HEK293 (cell line): ENCODE results near the gene KRT7.

Experiments used
- CTCF ChIA-PET: fragments of 350-600 bp; formaldehyde crosslinking; extraction: SDS; loops from one replicate; lab custom pipeline; 2021; ENCODE audit warnings: antibody characterized with exemption; lab: Yijun Ruan, JAX
- POLR2A ChIA-PET: fragments of 300-600 bp; formaldehyde crosslinking; extraction: SDS; loops from one replicate; lab custom pipeline; 2020; ENCODE audit warnings: antibody characterized with exemption, inconsistent platforms; lab: Yijun Ruan, JAX
- H3K27ac ChIP-seq: fragments of 200-500 bp; sonication (Bioruptor generic); 2 replicates; pipeline ENCODE4 v1.5.1; 2014; ENCODE audit warnings: low read depth, low read length, control low read depth, inconsistent platforms; ENCODE audit errors: extremely low read depth
- H3K36me3 ChIP-seq, 2 experiments: fragments of 200-500 bp in 1 of 2; sonication (Bioruptor generic) in 1 of 2; 1 replicate in 1 of 2; 2 replicates in 1 of 2; pipeline ENCODE4 v1.5.1; 2014 to 2017; ENCODE audit warnings: inconsistent platforms in 2 of 2, low read length in 2 of 2; ENCODE audit not compliant: control insufficient read depth in 2 of 2, insufficient read depth in 1 of 2
- H3K4me1 ChIP-seq: fragments of 200-500 bp; sonication (Bioruptor generic); 2 replicates; pipeline ENCODE4 v1.5.1; 2014; ENCODE audit warnings: mild to moderate bottlenecking, low read length, inconsistent platforms; ENCODE audit not compliant: control insufficient read depth, insufficient read depth
- H3K4me3 ChIP-seq: 2 replicates; pipeline ENCODE4 v1.5.1; 2011; ENCODE audit warnings: low read depth, mild to moderate bottlenecking, control low read depth, low read length, moderate library complexity
- H3K9me3 ChIP-seq: fragments of 200-500 bp; sonication (Bioruptor generic); 2 replicates; pipeline ENCODE4 v1.5.1; 2014; ENCODE audit warnings: low read depth, low read length, inconsistent platforms; ENCODE audit not compliant: control insufficient read depth, insufficient read depth
- BCL11A ChIP-seq: fragments of 450-650 bp; formaldehyde crosslinking; IDR thresholded peaks from 2 replicates; pipeline ENCODE4 v1.5.1; 2016; ENCODE audit warnings: low read depth, missing biosample characterization, missing genetic modification characterization
- CTCF ChIP-seq: fragments of 450-650 bp; formaldehyde crosslinking; IDR thresholded peaks from 2 replicates; pipeline ENCODE4 v1.5.1; 2016; ENCODE audit warnings: missing biosample characterization, missing genetic modification characterization
- GLI2 ChIP-seq: fragments of 450-650 bp; formaldehyde crosslinking; IDR thresholded peaks from 2 replicates; pipeline ENCODE4; 2017; ENCODE audit warnings: missing biosample characterization, missing genetic modification characterization, low read depth, borderline replicate concordance
- GLI4 ChIP-seq: fragments of 450-650 bp; formaldehyde crosslinking; IDR thresholded peaks from 2 replicates; pipeline ENCODE4 v1.5.1; 2016; ENCODE audit warnings: missing biosample characterization, missing genetic modification characterization
- HOXD13 ChIP-seq: sonication (generic); formaldehyde crosslinking; IDR thresholded peaks from 2 replicates; pipeline ENCODE4 v1.8.0; 2022; ENCODE audit warnings: missing genetic modification reagents, borderline replicate concordance
- KLF10 ChIP-seq: fragments of 450-650 bp; IDR thresholded peaks from 2 replicates; pipeline ENCODE4 v1.5.1; 2018; ENCODE audit warnings: missing biosample characterization, mild to moderate bottlenecking, missing genetic modification characterization
- MEIS1 ChIP-seq: sonication (generic); formaldehyde crosslinking; IDR thresholded peaks from 2 replicates; pipeline ENCODE4 v1.8.1; 2022; ENCODE audit warnings: missing genetic modification reagents, mild to moderate bottlenecking, borderline replicate concordance
- RBAK ChIP-seq: fragments of 450-650 bp; formaldehyde crosslinking; IDR thresholded peaks from 2 replicates; pipeline ENCODE4 v1.5.1; 2016; ENCODE audit warnings: missing biosample characterization, missing genetic modification characterization
- SALL2 ChIP-seq: fragments of 450-650 bp; formaldehyde crosslinking; IDR thresholded peaks from 2 replicates; pipeline ENCODE4 v1.5.0; 2017; ENCODE audit warnings: missing biosample characterization, mild to moderate bottlenecking, missing genetic modification characterization, borderline replicate concordance
- SCRT2 ChIP-seq: fragments of 450-650 bp; formaldehyde crosslinking; IDR thresholded peaks from 2 replicates; pipeline ENCODE4 v1.5.1; 2016; ENCODE audit warnings: missing biosample characterization, missing genetic modification characterization
- SP2 ChIP-seq: fragments of 450-650 bp; formaldehyde crosslinking; IDR thresholded peaks from 2 replicates; pipeline ENCODE4 v1.5.1; 2016; ENCODE audit warnings: missing biosample characterization, missing genetic modification characterization
- TRIM28 ChIP-seq: IDR thresholded peaks from 2 replicates; pipeline ENCODE4 v1.6.1; 2011; ENCODE audit warnings: low read length, control low read depth, borderline replicate concordance
- ZNF138 ChIP-seq: fragments of 450-650 bp; formaldehyde crosslinking; IDR thresholded peaks from 2 replicates; pipeline ENCODE4 v1.5.1; 2016; ENCODE audit warnings: missing biosample characterization, missing genetic modification characterization, borderline replicate concordance
- ZNF146 ChIP-seq: fragments of 450-650 bp; formaldehyde crosslinking; IDR thresholded peaks from 2 replicates; pipeline ENCODE4 v1.5.1; 2016; ENCODE audit warnings: missing biosample characterization, missing genetic modification characterization
- ZNF157 ChIP-seq: fragments of 450-650 bp; formaldehyde crosslinking; IDR thresholded peaks from 2 replicates; pipeline ENCODE4 v1.5.1; 2016; ENCODE audit warnings: missing biosample characterization, missing genetic modification characterization
- ZNF211 ChIP-seq: fragments of 450-650 bp; formaldehyde crosslinking; IDR thresholded peaks from 2 replicates; pipeline ENCODE4 v1.5.1; 2016; ENCODE audit warnings: low read depth, missing biosample characterization, missing genetic modification characterization
- ZNF274 ChIP-seq, 2 experiments: fragments of 200-500 bp in 1 of 2; fragments of 450-650 bp in 1 of 2; sonication (Bioruptor generic) in 1 of 2; formaldehyde crosslinking in 1 of 2; IDR thresholded peaks; 2 replicates each; pipeline versions ENCODE4 v1.5.1 to v1.6.1; 2014 to 2016; ENCODE audit warnings: borderline replicate concordance in 1 of 2, inconsistent platforms in 1 of 2, low read length in 1 of 2, missing biosample characterization in 1 of 2, missing genetic modification characterization in 1 of 2
- ZNF350 ChIP-seq: fragments of 450-650 bp; formaldehyde crosslinking; IDR thresholded peaks from 2 replicates; pipeline ENCODE4 v1.5.0; 2017; ENCODE audit warnings: missing biosample characterization, mild to moderate bottlenecking, missing genetic modification characterization
- ZNF391 ChIP-seq: fragments of 450-650 bp; formaldehyde crosslinking; IDR thresholded peaks from 2 replicates; pipeline ENCODE4 v1.5.1; 2016; ENCODE audit warnings: low read depth, missing biosample characterization, missing genetic modification characterization, borderline replicate concordance
- ZNF426 ChIP-seq: fragments of 450-650 bp; formaldehyde crosslinking; IDR thresholded peaks from 2 replicates; pipeline ENCODE4 v1.5.1; 2017; ENCODE audit warnings: missing biosample characterization, missing genetic modification characterization, mild to moderate bottlenecking, inconsistent platforms, moderate library complexity
- ZNF48 ChIP-seq: fragments of 450-650 bp; formaldehyde crosslinking; IDR thresholded peaks from 2 replicates; pipeline ENCODE4 v1.5.1; 2016; ENCODE audit warnings: missing biosample characterization, missing genetic modification characterization
- ZNF549 ChIP-seq: fragments of 450-650 bp; IDR thresholded peaks from 2 replicates; pipeline ENCODE4 v1.5.1; 2018; ENCODE audit warnings: missing biosample characterization, missing genetic modification characterization, mild to moderate bottlenecking, inconsistent platforms, moderate library complexity
- ZNF571 ChIP-seq: fragments of 450-650 bp; formaldehyde crosslinking; IDR thresholded peaks from 2 replicates; pipeline ENCODE4 v1.5.0; 2017; ENCODE audit warnings: missing biosample characterization, missing genetic modification characterization
- ZNF596 ChIP-seq: fragments of 450-650 bp; IDR thresholded peaks from 2 replicates; pipeline ENCODE4 v1.5.0; 2018; ENCODE audit warnings: missing biosample characterization, mild to moderate bottlenecking, missing genetic modification characterization, moderate library complexity
- ZNF600 ChIP-seq: fragments of 450-650 bp; formaldehyde crosslinking; IDR thresholded peaks from 2 replicates; pipeline ENCODE4 v1.5.1; 2016; ENCODE audit warnings: missing biosample characterization, missing genetic modification characterization
- ZNF623 ChIP-seq: fragments of 450-650 bp; formaldehyde crosslinking; IDR thresholded peaks from 2 replicates; pipeline ENCODE4 v1.5.1; 2016; ENCODE audit warnings: missing biosample characterization, missing genetic modification characterization
- ZNF624 ChIP-seq: fragments of 450-650 bp; formaldehyde crosslinking; IDR thresholded peaks from 2 replicates; pipeline ENCODE4 v1.5.1; 2017; ENCODE audit warnings: missing biosample characterization, missing genetic modification characterization
- ZNF654 ChIP-seq: fragments of 450-650 bp; formaldehyde crosslinking; IDR thresholded peaks from 2 replicates; pipeline ENCODE4 v1.5.1; 2016; ENCODE audit warnings: low read depth, missing biosample characterization, missing genetic modification characterization
- ZNF660 ChIP-seq: fragments of 450-650 bp; IDR thresholded peaks from 2 replicates; pipeline ENCODE4 v1.5.1; 2018; ENCODE audit warnings: missing biosample characterization, mild to moderate bottlenecking, missing genetic modification characterization
- ZNF707 ChIP-seq: fragments of 450-650 bp; formaldehyde crosslinking; IDR thresholded peaks from 2 replicates; pipeline ENCODE4 v1.5.1; 2016; ENCODE audit warnings: missing biosample characterization, missing genetic modification characterization
- ZNF768 ChIP-seq: fragments of 450-650 bp; formaldehyde crosslinking; IDR thresholded peaks from 2 replicates; pipeline ENCODE4 v1.5.1; 2018; ENCODE audit warnings: missing biosample characterization, mild to moderate bottlenecking, missing genetic modification characterization
- ZNF830 ChIP-seq: fragments of 450-650 bp; IDR thresholded peaks from 2 replicates; pipeline ENCODE4 v1.5.0; 2018; ENCODE audit warnings: missing biosample characterization, missing genetic modification characterization, low read depth, mild to moderate bottlenecking, moderate library complexity
- TF ChIP-seq, protein P1 (sequence below): fragments of 450-650 bp; formaldehyde crosslinking; IDR thresholded peaks from 2 replicates; pipeline ENCODE4 v1.5.1; 2016; ENCODE audit warnings: missing biosample characterization, missing genetic modification characterization

Gene KRT7

GRCh38 chr12:52254965-52255751 is 22.1 kb downstream of the KRT7 start:
- TF ChIP-seq ZNF211 (tag by site-specific recombination) (no peak), ZNF549 (tag by site-specific recombination) (no peak), CTCF (no peak), ZNF138 (tag by site-specific recombination) (no peak), ZNF146 (no peak), ZNF600 (tag by site-specific recombination) (no peak), TRIM28 (no peak), MEIS1 (CRISPR knock-in tag) (no peak), ZNF571 (no peak), RBAK (tag by site-specific recombination) (no peak), ZNF391 (tag by site-specific recombination) (no peak), ZNF623 (no peak), ZNF660 (no peak), ZNF157 (no peak), ZNF426 (tag by site-specific recombination) (no peak), HOXD13 (CRISPR knock-in tag) (no peak), GLI2 (tag by site-specific recombination) (no peak), ZNF350 (tag by site-specific recombination) (no peak)
- TF ChIP-seq, all 188 proteins: peak for 0
- Histone ChIP-seq H3K36me3 (no peaks in the 10 kb centered on the region), H3K9me3 (no peaks in the 10 kb centered on the region), H3K27ac (no peak overlapping the region), H3K4me1 (no peaks in the 10 kb centered on the region), H3K4me3 (no peak overlapping the region)
- POLR2A ChIA-PET, result no interaction called here
- CTCF ChIA-PET, result interaction anchor here (0.5 to 1.0 kb wide), 4 partner anchors 18 to 36 kb away, joined by 3 to 6 read pairs (median 3); no protein-coding TSS in a partner anchor

DNA sequence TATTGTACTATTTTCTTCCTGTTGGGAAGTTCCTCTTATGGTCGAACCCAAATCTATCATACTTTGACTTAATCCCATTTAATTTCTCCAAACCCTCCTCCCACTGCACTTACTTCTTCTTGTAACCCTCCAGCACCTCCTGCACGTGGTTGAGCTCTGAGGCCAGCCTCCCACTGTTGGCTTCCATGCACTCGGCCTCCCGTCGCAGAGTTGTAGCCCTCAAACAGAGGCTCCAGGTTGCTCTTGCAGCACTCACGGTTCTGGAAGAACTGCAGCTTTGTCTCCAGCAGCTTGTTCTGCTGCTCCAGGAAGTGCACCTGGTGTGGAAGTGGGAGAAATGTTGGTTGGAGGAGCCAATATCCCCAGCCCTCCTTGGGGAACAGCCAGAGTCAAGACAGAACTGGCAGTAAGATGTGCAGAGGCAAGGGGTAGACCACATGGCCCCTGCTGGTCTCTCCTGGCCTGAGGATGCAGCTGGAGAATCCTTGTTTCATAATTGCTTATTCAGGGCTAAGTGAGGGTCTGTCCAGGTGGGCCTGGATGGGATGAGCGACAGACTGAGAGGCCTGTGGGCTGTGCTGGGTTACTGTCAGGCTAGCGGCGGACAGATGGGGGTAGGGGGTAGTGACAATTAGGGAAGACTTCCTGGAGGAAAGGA is 23.0 kb downstream of the KRT7 start:
- CTCF ChIA-PET, result interaction anchor here (0.5 to 1.0 kb wide), 3 partner anchors 17 to 1133 kb away, joined by 3 to 11 read pairs (median 3); no protein-coding TSS in a partner anchor
- POLR2A ChIA-PET, result no interaction called here
- H3K27ac ChIP-seq, result no peak overlapping the region
- no peak overlapping the region for H3K4me3 ChIP-seq
- H3K4me1 ChIP-seq, result peaks cover 8% of the 10 kb centered on the region
- no peaks in the 10 kb centered on the region for H3K9me3 ChIP-seq
- no peaks in the 10 kb centered on the region for H3K36me3 ChIP-seq
- TF ChIP-seq ZNF654 (tag by site-specific recombination) (no peak), BCL11A (tag by site-specific recombination) (no peak), ZNF48 (tag by site-specific recombination) (no peak), ZNF707 (tag by site-specific recombination) (no peak), ZNF274 (IDR thresholded peaks at IDR 0.05; ENCODE audit: low read length) (no peak), ZNF274 (tag by site-specific recombination; IDR thresholded peaks at IDR 0.05; ENCODE audit: borderline replicate concordance) (no peak), SCRT2 (no peak), ZNF768 (tag by site-specific recombination) (no peak), RBAK (tag by site-specific recombination) (no peak), ZNF624 (tag by site-specific recombination) (no peak), GLI4 (tag by site-specific recombination) (no peak), SALL2 (no peak), ZNF830 (tag by site-specific recombination) (no peak), KLF10 (tag by site-specific recombination) (no peak), SP2 (tag by site-specific recombination) (no peak), ZNF596 (no peak)
- TF ChIP-seq, protein P1, sequence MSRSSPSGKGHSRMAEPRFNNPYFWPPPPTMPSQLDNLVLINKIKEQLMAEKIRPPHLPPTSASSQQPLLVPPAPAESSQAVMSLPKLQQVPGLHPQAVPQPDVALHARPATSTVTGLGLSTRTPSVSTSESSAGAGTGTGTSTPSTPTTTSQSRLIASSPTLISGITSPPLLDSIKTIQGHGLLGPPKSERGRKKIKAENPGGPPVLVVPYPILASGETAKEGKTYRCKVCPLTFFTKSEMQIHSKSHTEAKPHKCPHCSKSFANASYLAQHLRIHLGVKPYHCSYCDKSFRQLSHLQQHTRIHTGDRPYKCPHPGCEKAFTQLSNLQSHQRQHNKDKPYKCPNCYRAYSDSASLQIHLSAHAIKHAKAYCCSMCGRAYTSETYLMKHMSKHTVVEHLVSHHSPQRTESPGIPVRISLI (tag by site-specific recombination), result no peak
